Mucosa of stomach (tissue), 1 donor: ENCODE measurements around the gene ARL2BP.

ENCODE experiments used
- H3K27me3 ChIP-seq: one replicate; pipeline ENCODE4 v1.7.0; 2013; ENCODE audit warnings: mild to moderate bottlenecking, low read length; ENCODE audit not compliant: control insufficient read depth, insufficient read depth
- H3K36me3 ChIP-seq: one replicate; pipeline ENCODE4 v1.7.0; 2013; ENCODE audit warnings: low read length; ENCODE audit not compliant: control insufficient read depth, insufficient read depth
- H3K4me1 ChIP-seq: one replicate; pipeline ENCODE4 v1.7.0; 2013; ENCODE audit warnings: mild to moderate bottlenecking, low read length; ENCODE audit not compliant: control insufficient read depth, insufficient read depth
- H3K4me3 ChIP-seq: one replicate; pipeline ENCODE4 v1.7.0; 2013; ENCODE audit warnings: low read length
- H3K9ac ChIP-seq: one replicate; pipeline ENCODE4 v1.7.0; 2013; ENCODE audit warnings: mild to moderate bottlenecking, low read length, moderate library complexity
- H3K9me3 ChIP-seq: one replicate; pipeline ENCODE4 v1.7.0; 2013; ENCODE audit warnings: mild to moderate bottlenecking, low read length, moderate library complexity; ENCODE audit not compliant: control insufficient read depth
- donor health status: Pancreatic carcinoma.

The ARL2BP gene

GRCh38 chr16:57299009-57299718, 54.1 kb downstream of the ARL2BP start:
- Histone ChIP-seq H3K27me3 (no peaks in the 10 kb centered on the region), H3K36me3 (no peaks in the 10 kb centered on the region), H3K4me3 (peak overlapping the region; percentile 40), H3K4me1 (peaks cover 19% of the 10 kb centered on the region), H3K9me3 (no peaks in the 10 kb centered on the region), H3K9ac (peak overlapping the region; percentile 60)

GRCh38 chr16:57299719-57300386, 54.8 kb downstream of the ARL2BP start:
- Histone ChIP-seq H3K27me3 (no peaks in the 10 kb centered on the region), H3K9me3 (no peaks in the 10 kb centered on the region), H3K36me3 (no peaks in the 10 kb centered on the region), H3K4me3 (peak overlapping the region; percentile 49), H3K9ac (peak overlapping the region; percentile 60), H3K4me1 (peaks cover 26% of the 10 kb centered on the region)

- Histone ChIP-seq H3K27me3 (no peaks in the 10 kb centered on the region), H3K4me1 (peaks cover 33% of the 10 kb centered on the region), H3K9me3 (no peaks in the 10 kb centered on the region), H3K36me3 (no peaks in the 10 kb centered on the region), H3K4me3 (peak overlapping the region; percentile 49), H3K9ac (peak overlapping the region; percentile 60)
These were observed 55.5 kb downstream of the ARL2BP start for GRCh38 chr16:57300387-57301125.

- Histone ChIP-seq H3K4me1 (peaks cover 33% of the 10 kb centered on the region), H3K4me3 (no peak overlapping the region), H3K9me3 (no peaks in the 10 kb centered on the region), H3K27me3 (no peaks in the 10 kb centered on the region), H3K9ac (no peak overlapping the region), H3K36me3 (no peaks in the 10 kb centered on the region)
These were observed 56.2 kb downstream of the ARL2BP start for GRCh38 chr16:57301126-57301817.
